ENCODE data around the gene GUCA2B.

GUCA2B gene

GRCh38 chr1:42191319-42191718 is 38.1 kb downstream of the GUCA2B start:
- no peak for DNase-seq

- DNase-seq, result no peak
Observed at GRCh38 chr1:42192106-42192505, 38.9 kb downstream of the GUCA2B start.

GRCh38 chr1:42195841-42196240 is 42.6 kb downstream of the GUCA2B start:
- DNase-seq, result no peak

GRCh38 chr1:42198251-42198650 is 45.0 kb downstream of the GUCA2B start:
- DNase-seq, result no peak

GRCh38 chr1:42201986-42202385 is 48.8 kb downstream of the GUCA2B start:
- no peak for DNase-seq
